Kidney (tissue), 14 donors: ENCODE data around the gene ZBTB6. TPM values are rescaled to one million over a fixed set of nuclear protein-coding genes. Genes with fewer than 3 reads are reported as not detected.

ENCODE experiments used
- DNase-seq, 5 donors: peaks; one replicate each; pipeline ENCODE4 v3.0.0-alpha.2; 2013 to 2020
- FAIRE-seq: peaks from 2 replicates; lab custom pipeline; 2012; peaks lifted over from hg19 to GRCh38; lab: Jason Lieb, UNC
- H3K27ac ChIP-seq, 2 donors: one replicate each; pipeline ENCODE4 v1.7.0; 2013; ENCODE audit warnings: low read depth in 2 of 2, low read length in 2 of 2, inconsistent platforms in 1 of 2
- H3K27me3 ChIP-seq: one replicate; pipeline ENCODE4 v1.7.1; 2013; ENCODE audit warnings: low read length, inconsistent platforms; ENCODE audit not compliant: control insufficient read depth, insufficient read depth
- H3K36me3 ChIP-seq, 3 donors: one replicate each; pipeline versions ENCODE4 v1.7.0 to v1.7.1; 2013; ENCODE audit warnings: low read length in 3 of 3, control low read depth in 1 of 3, inconsistent platforms in 1 of 3; ENCODE audit not compliant: insufficient read depth in 3 of 3, control insufficient read depth in 2 of 3
- H3K4me1 ChIP-seq, 3 donors: one replicate each; pipeline versions ENCODE4 v1.7.0 to v1.7.1; 2013; ENCODE audit warnings: low read length in 3 of 3, inconsistent platforms in 1 of 3, low read depth in 1 of 3; ENCODE audit not compliant: control insufficient read depth in 2 of 3, insufficient read depth in 2 of 3
- H3K4me3 ChIP-seq, 3 donors: one replicate each; pipeline versions ENCODE4 v1.7.0 to v1.8.1; 2013; ENCODE audit warnings: low read length in 3 of 3, control low read depth in 1 of 3, inconsistent platforms in 1 of 3
- H3K9ac ChIP-seq, 3 donors: one replicate each; pipeline versions ENCODE4 v1.7.0 to v1.7.1; 2013; ENCODE audit warnings: low read length in 3 of 3, control low read depth in 1 of 3, inconsistent platforms in 1 of 3
- H3K9me3 ChIP-seq, 3 donors: one replicate each; pipeline versions ENCODE4 v1.7.0 to v1.7.1; 2013; ENCODE audit warnings: low read length in 3 of 3, control low read depth in 1 of 3, inconsistent platforms in 1 of 3; ENCODE audit not compliant: control insufficient read depth in 2 of 3, insufficient read depth in 1 of 3
- CTCF ChIP-seq: IDR thresholded peaks from 3 replicates; pipeline ENCODE4 v1.5.1; 2012; ENCODE audit warnings: mild to moderate bottlenecking, moderate library complexity, borderline replicate concordance; ENCODE audit not compliant: insufficient read depth; ENCODE audit errors: extremely low read depth
- intact Hi-C: fragments of 100-400 bp; cut with DNase I; formaldehyde crosslinking; loops from one replicate; pipeline ENCODE4 v1.11.1; 2022
- polyA plus RNA-seq: library from polyadenylated mRNA; stranded (reverse); fragments of 350-450 nt; fragmentation: Illumina TruSeq; extraction: RNeasy Lipid Tissue Mini Kit (QIAGEN cat#74804); gene quantifications from one replicate; pipeline ENCODE4 v1.2.3, GENCODE V29; 2014; ENCODE audit warnings: low read depth, low replicate concordance; ENCODE audit not compliant: insufficient read depth
- total RNA-seq: library from RNA; stranded (reverse); fragmentation: NEBNext Ultra II Directional; extraction: Animal tissue kit (Norgen Biotek cat#: 25700); gene quantifications from one replicate; pipeline ENCODE4 v1.2.1, GENCODE V29; 2021
- donor health status: control.
- donor health status: control.
- donor health status: control.
- donor health status: control.
- donor health status: control.
- donor health status: DM: yes; HTN: yes; CAD: no.
- donor health status: Normal renal cell carcinoma (clear cell type).

ZBTB6 gene
- total and polyA plus RNA-seq, 2 donors from 2014 or later: 2.0 to 9.8 TPM

DNA sequence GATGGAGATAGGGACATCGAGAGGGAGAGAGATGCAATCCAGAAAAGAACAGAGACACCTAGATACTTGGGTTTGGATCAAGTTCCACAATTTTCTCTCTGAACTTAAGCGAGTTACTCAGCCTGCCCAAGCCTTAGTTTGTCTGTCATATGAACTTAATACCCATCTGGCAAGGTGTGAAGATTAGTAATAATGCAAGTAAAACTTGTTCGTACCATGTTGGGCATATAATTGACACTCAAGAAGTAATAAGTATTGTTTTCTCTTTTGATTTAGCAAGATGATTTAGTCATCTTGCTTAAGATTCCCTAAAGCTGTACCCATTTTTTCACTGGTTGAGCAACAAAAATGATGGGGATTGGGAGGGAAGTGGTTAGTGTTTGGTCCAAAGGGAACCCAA lies 35.2 kb upstream of the ZBTB6 start:
- intact Hi-C loops: no loop called here
- H3K27ac ChIP-seq: no peak overlapping the region
- no peaks in the 10 kb centered on the region for H3K27me3 ChIP-seq
- DNase-seq (no peak), FAIRE-seq (no peak)
- H3K4me3 ChIP-seq: no peak overlapping the region
- no peak overlapping the region for H3K9ac ChIP-seq
- H3K36me3 ChIP-seq: no peaks in the 10 kb centered on the region
- no peak for TF ChIP-seq CTCF
- H3K9me3 ChIP-seq: no peaks in the 10 kb centered on the region
- peaks cover 0 to 4% (median 2%) of the 10 kb centered on the region in 3 donors for H3K4me1 ChIP-seq

DNA sequence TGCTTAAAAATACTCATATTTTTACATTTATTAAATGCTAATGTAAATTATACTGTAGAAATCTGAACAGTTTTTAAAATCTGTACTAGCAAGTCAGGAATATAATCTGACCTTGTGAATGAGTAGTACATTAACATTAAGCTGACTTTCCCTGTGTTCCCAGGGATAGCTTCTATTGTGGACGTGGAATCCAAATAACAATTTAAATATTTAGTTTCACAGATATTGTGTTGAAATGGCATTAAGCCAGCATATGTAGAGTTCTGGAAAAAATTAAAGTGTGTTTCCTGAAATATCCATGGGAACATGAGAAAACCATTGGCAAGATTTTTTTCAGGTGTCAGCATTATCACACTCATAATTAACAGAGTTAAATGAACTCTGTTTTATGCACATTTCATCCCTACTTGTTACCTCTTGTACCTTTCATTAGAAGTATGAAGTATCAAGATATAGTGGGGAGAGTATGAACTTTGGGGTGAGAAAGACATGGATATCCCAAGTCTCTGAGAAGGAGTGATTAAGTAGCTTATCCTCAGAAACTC lies 33.4 kb upstream of the ZBTB6 start:
- no peak for TF ChIP-seq CTCF
- intact Hi-C loops: no loop called here
- Histone ChIP-seq H3K27ac (no peak overlapping the region), H3K9me3 (no peaks in the 10 kb centered on the region), H3K36me3 (no peaks in the 10 kb centered on the region), H3K4me1 (peaks cover 0 to 10% (median 2%) of the 10 kb centered on the region in 3 donors), H3K27me3 (no peaks in the 10 kb centered on the region), H3K9ac (no peak overlapping the region), H3K4me3 (no peak overlapping the region)
- FAIRE-seq: no peak
- no peak for DNase-seq

GRCh38 chr9:122944960-122945888 lies 32.1 kb upstream of the ZBTB6 start:
- no peak for TF ChIP-seq CTCF
- H3K27ac ChIP-seq: no peak overlapping the region

More at GRCh38 chr9:122944960-122945888, 32.1 kb upstream of the ZBTB6 start:
- intact Hi-C loops: no loop called here
- H3K4me1 ChIP-seq: peaks cover 0 to 13% (median 6%) of the 10 kb centered on the region in 3 donors
- H3K27me3 ChIP-seq: no peaks in the 10 kb centered on the region
- H3K9me3 ChIP-seq: no peaks in the 10 kb centered on the region
- no peaks in the 10 kb centered on the region for H3K36me3 ChIP-seq
- no peak overlapping the region for H3K9ac ChIP-seq
- no peak overlapping the region for H3K4me3 ChIP-seq
- FAIRE-seq (no peak), DNase-seq (no peak)
